Activated CD8-positive, alpha-beta memory T cell treated with anti-CD3 and anti-CD28 coated beads for 4 hours (primary cell): ENCODE results near the gene KYAT1.
"Not testable (repeated sequence)": the region's sequence is repeated elsewhere in the genome, so short reads cannot be mapped to it uniquely, and the experiment has no call there.

Source experiments
- DNase-seq, 2 donors: peaks; one replicate each; pipeline ENCODE4 v3.0.0-alpha.2; 2020; ENCODE audit warnings: low read depth in 2 of 2

KYAT1 gene

GRCh38 chr9:128885376-128885775 is 3.6 kb upstream of the KYAT1 start:
- DNase-seq, result no peak

- DNase-seq, result no peak
Measured at GRCh38 chr9:128884164-128884563, 2.4 kb upstream of the KYAT1 start.

- DNase-seq, result no peak
Measured at GRCh38 chr9:128882677-128883603, 1.2 kb upstream of the KYAT1 start.

- DNase-seq, result no peak
Measured at GRCh38 chr9:128877852-128878251, 3.9 kb downstream of the KYAT1 start.

- DNase-seq, result not testable (repeated sequence)
Measured at GRCh38 chr9:128870941-128871265, 10.8 kb downstream of the KYAT1 start.

- DNase-seq, result no peak
Measured at GRCh38 chr9:128870128-128870940, 11.4 kb downstream of the KYAT1 start.

- peak; percentile 63 to 72 for DNase-seq
Measured at GRCh38 chr9:128863647-128864046, 18.1 kb downstream of the KYAT1 start.

GRCh38 chr9:128862401-128862851 is 19.3 kb downstream of the KYAT1 start:
- DNase-seq, result no peak

GRCh38 chr9:128861501-128861900 is 20.2 kb downstream of the KYAT1 start:
- DNase-seq, result no peak

- no peak for DNase-seq
Measured at GRCh38 chr9:128860937-128861336, 20.8 kb downstream of the KYAT1 start.

- not testable (repeated sequence) for DNase-seq
Measured at GRCh38 chr9:128858476-128858875, 23.3 kb downstream of the KYAT1 start.

GRCh38 chr9:128854454-128854853 is 27.3 kb downstream of the KYAT1 start:
- not testable (repeated sequence) for DNase-seq

- not testable (repeated sequence) for DNase-seq
Measured at GRCh38 chr9:128852646-128853045, 29.1 kb downstream of the KYAT1 start.

- DNase-seq, result not testable (repeated sequence)
Measured at GRCh38 chr9:128851779-128852600, 29.8 kb downstream of the KYAT1 start.

GRCh38 chr9:128851024-128851423 is 30.7 kb downstream of the KYAT1 start:
- not testable (repeated sequence) for DNase-seq

- DNase-seq, result no peak
Measured at GRCh38 chr9:128847803-128848202, 33.9 kb downstream of the KYAT1 start.

GRCh38 chr9:128846680-128847030 is 35.1 kb downstream of the KYAT1 start:
- DNase-seq, result no peak

- no peak for DNase-seq
Measured at GRCh38 chr9:128845186-128845931, 36.4 kb downstream of the KYAT1 start.

- DNase-seq, result not testable (repeated sequence)
Measured at GRCh38 chr9:128843171-128843570, 38.6 kb downstream of the KYAT1 start.

- no peak for DNase-seq
Measured at GRCh38 chr9:128841694-128842492, 39.9 kb downstream of the KYAT1 start.
